MM.1S (cell line): ENCODE results near the gene CD46.
"Not testable (repeated sequence)": the region's sequence is repeated elsewhere in the genome, so short reads cannot be mapped to it uniquely, and the experiment has no call there.

Experiments
- DNase-seq: peaks from one replicate; pipeline ENCODE4 v3.0.0-alpha.2; 2015
- H2AFZ ChIP-seq: fragments of 300-600 bp; sonication (generic); 2 replicates; pipeline ENCODE4 v1.6.0; 2016; ENCODE audit warnings: antibody characterized with exemption, low read length
- H3F3A ChIP-seq: fragments of 300-600 bp; sonication (generic); 2 replicates; pipeline ENCODE4 v1.6.1; 2016; ENCODE audit warnings: mild to moderate bottlenecking, antibody characterized with exemption, low read length, moderate library complexity, mixed read lengths; ENCODE audit not compliant: insufficient read depth
- H3K27ac ChIP-seq: fragments of 300-600 bp; sonication (generic); 2 replicates; pipeline ENCODE4 v1.5.1; 2016; ENCODE audit warnings: mild to moderate bottlenecking, low read length
- H3K27me3 ChIP-seq: fragments of 300-600 bp; sonication (generic); replicated peaks from 2 replicates; pipeline ENCODE4 v1.6.0; 2016; ENCODE audit warnings: low read length; ENCODE audit not compliant: insufficient read depth
- H3K36me3 ChIP-seq: fragments of 300-600 bp; sonication (generic); replicated peaks from 2 replicates; pipeline ENCODE4 v1.6.1; 2016; ENCODE audit warnings: mild to moderate bottlenecking, low read length, mixed read lengths; ENCODE audit not compliant: insufficient read depth
- H3K4me1 ChIP-seq: fragments of 300-600 bp; sonication (generic); 2 replicates; pipeline ENCODE4 v1.6.1; 2016; ENCODE audit warnings: low read length, mixed read lengths
- H3K4me2 ChIP-seq: fragments of 300-600 bp; sonication (generic); 2 replicates; pipeline ENCODE4 v1.6.0; 2016; ENCODE audit warnings: low read depth, low read length
- H3K4me3 ChIP-seq: fragments of 300-600 bp; sonication (generic); 2 replicates; pipeline ENCODE4 v1.5.1; 2016; ENCODE audit warnings: low read length, mixed read lengths
- H3K79me2 ChIP-seq: fragments of 300-600 bp; sonication (generic); 2 replicates; pipeline ENCODE4 v1.6.1; 2016; ENCODE audit warnings: mixed run types, low read length, mixed read lengths
- H3K9ac ChIP-seq: fragments of 300-600 bp; sonication (generic); 2 replicates; pipeline ENCODE4 v1.6.1; 2016; ENCODE audit warnings: low read length, mixed read lengths
- H3K9me2 ChIP-seq: fragments of 300-600 bp; sonication (generic); replicated peaks from 2 replicates; pipeline ENCODE4 v1.6.1; 2016; ENCODE audit warnings: mild to moderate bottlenecking, low read length, mixed read lengths; ENCODE audit not compliant: insufficient read depth
- H3K9me3 ChIP-seq: fragments of 300-600 bp; sonication (generic); replicated peaks from 2 replicates; pipeline ENCODE4 v1.6.1; 2016; ENCODE audit warnings: mild to moderate bottlenecking, low read length, mixed read lengths; ENCODE audit not compliant: insufficient read depth
- H4K20me1 ChIP-seq: fragments of 300-600 bp; sonication (generic); 2 replicates; pipeline ENCODE4 v1.6.1; 2016; ENCODE audit warnings: mild to moderate bottlenecking, low read length, moderate library complexity, mixed read lengths; ENCODE audit not compliant: insufficient read depth
- EZH2 ChIP-seq: fragments of 300-600 bp; sonication (generic); optimal IDR thresholded peaks from 2 replicates; pipeline ENCODE3; 2017; ENCODE audit warnings: low read depth, mild to moderate bottlenecking, antibody characterized with exemption, low read length, mixed read lengths
- EZH2phosphoT487 ChIP-seq: fragments of 300-600 bp; sonication (generic); IDR thresholded peaks from 2 replicates; pipeline ENCODE4 v1.6.1; 2018; ENCODE audit warnings: antibody characterized with exemption, low read length
- TF ChIP-seq, protein P1 (sequence below): fragments of 300-600 bp; sonication (generic); IDR thresholded peaks from 2 replicates; pipeline ENCODE4 v1.5.1; 2016; ENCODE audit warnings: antibody characterized with exemption, low read length, mixed read lengths

Gene CD46

DNA sequence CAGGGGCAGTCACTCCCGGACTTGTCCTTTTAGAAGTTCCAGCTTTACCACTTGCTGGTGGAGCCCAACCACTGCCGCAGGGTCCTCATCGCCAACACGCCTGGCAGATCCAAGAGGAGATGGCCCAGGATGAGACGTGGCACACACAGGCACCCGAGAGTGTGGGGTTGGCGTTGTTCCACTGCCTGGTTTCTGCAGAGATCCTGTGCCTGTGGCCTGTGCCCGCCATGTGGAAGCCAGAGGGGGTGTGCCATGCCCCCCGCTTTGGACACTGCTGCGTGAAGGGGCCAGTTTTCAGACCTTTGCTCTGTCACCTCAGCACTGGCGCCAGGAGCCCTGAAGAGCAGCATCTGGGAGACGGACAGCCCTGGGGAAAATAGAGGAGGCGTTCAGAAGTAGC is 10.8 kb downstream of the CD46 start:
- Histone ChIP-seq H3K9me2 (no peaks in the 10 kb centered on the region), H2AFZ (no peak overlapping the region), H3K27ac (no peak overlapping the region), H3K79me2 (peaks cover 18% of the 10 kb centered on the region), H3K4me3 (no peak overlapping the region), H3K36me3 (peaks cover 48% of the 10 kb centered on the region), H3K9me3 (no peaks in the 10 kb centered on the region), H3K4me1 (no peaks in the 10 kb centered on the region), H3K9ac (no peak overlapping the region), H3F3A (no peaks in the 10 kb centered on the region), H3K27me3 (no peaks in the 10 kb centered on the region), H3K4me2 (no peak overlapping the region), H4K20me1 (no peaks in the 10 kb centered on the region)
- TF ChIP-seq EZH2phosphoT487 = no peak
- DNase-seq = no peak

DNA sequence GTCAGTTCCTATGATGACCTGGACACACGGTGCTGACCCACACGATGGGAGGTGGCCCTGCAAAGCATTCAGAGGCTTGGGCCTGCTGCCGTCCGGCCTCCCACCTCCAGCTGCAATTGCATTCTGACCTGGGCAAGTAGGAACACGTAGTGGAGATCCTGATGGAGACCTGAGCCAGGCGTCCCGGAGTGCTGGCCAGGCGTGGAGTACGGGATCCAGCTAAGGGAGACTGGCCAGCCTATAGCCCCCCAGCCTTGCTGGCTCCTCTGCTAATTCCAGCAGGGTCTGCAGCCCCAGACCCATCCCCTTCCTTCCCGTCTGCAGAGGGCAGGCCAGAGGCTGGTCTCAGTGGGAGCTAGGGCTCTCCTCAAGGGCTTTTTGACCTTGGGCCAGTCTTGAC is 11.2 kb downstream of the CD46 start:
- H4K20me1 ChIP-seq = no peaks in the 10 kb centered on the region
- DNase-seq = no peak
- no peaks in the 10 kb centered on the region for H3K4me1 ChIP-seq
- H3K4me3 ChIP-seq = no peak overlapping the region
- no peak overlapping the region for H3K27ac ChIP-seq
- no peaks in the 10 kb centered on the region for H3K9me2 ChIP-seq
- no peak overlapping the region for H3K9ac ChIP-seq
- H3F3A ChIP-seq = no peaks in the 10 kb centered on the region
- peaks cover 13% of the 10 kb centered on the region for H3K79me2 ChIP-seq
- TF ChIP-seq EZH2 = no peak
- TF ChIP-seq, protein P1, sequence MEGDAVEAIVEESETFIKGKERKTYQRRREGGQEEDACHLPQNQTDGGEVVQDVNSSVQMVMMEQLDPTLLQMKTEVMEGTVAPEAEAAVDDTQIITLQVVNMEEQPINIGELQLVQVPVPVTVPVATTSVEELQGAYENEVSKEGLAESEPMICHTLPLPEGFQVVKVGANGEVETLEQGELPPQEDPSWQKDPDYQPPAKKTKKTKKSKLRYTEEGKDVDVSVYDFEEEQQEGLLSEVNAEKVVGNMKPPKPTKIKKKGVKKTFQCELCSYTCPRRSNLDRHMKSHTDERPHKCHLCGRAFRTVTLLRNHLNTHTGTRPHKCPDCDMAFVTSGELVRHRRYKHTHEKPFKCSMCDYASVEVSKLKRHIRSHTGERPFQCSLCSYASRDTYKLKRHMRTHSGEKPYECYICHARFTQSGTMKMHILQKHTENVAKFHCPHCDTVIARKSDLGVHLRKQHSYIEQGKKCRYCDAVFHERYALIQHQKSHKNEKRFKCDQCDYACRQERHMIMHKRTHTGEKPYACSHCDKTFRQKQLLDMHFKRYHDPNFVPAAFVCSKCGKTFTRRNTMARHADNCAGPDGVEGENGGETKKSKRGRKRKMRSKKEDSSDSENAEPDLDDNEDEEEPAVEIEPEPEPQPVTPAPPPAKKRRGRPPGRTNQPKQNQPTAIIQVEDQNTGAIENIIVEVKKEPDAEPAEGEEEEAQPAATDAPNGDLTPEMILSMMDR = no peak
- no peak for TF ChIP-seq EZH2phosphoT487
- H3K9me3 ChIP-seq = no peaks in the 10 kb centered on the region
- no peak overlapping the region for H2AFZ ChIP-seq
- no peaks in the 10 kb centered on the region for H3K27me3 ChIP-seq
- H3K4me2 ChIP-seq = no peak overlapping the region
- H3K36me3 ChIP-seq = peaks cover 44% of the 10 kb centered on the region

- peaks cover 40% of the 10 kb centered on the region for H3K36me3 ChIP-seq
Observed at GRCh38 chr1:207763972-207764371, 12.1 kb downstream of the CD46 start.

GRCh38 chr1:207766569-207766968 is 14.7 kb downstream of the CD46 start:
- Histone ChIP-seq H3K9me3 (no peaks in the 10 kb centered on the region), H3K9ac (no peak overlapping the region), H3K36me3 (peaks cover 31% of the 10 kb centered on the region), H3K9me2 (no peaks in the 10 kb centered on the region), H3K4me3 (no peak overlapping the region), H2AFZ (no peak overlapping the region), H3K27ac (no peak overlapping the region), H4K20me1 (no peaks in the 10 kb centered on the region), H3F3A (no peaks in the 10 kb centered on the region), H3K4me2 (no peak overlapping the region), H3K79me2 (peaks cover 10% of the 10 kb centered on the region), H3K4me1 (no peaks in the 10 kb centered on the region), H3K27me3 (no peaks in the 10 kb centered on the region)
- no peak for TF ChIP-seq EZH2
- DNase-seq = no peak

More at GRCh38 chr1:207763972-207764371, 12.1 kb downstream of the CD46 start:
- Histone ChIP-seq H4K20me1 (no peaks in the 10 kb centered on the region), H3K9me3 (no peaks in the 10 kb centered on the region), H3K4me1 (no peaks in the 10 kb centered on the region), H3K27ac (no peak overlapping the region), H2AFZ (no peak overlapping the region), H3K4me3 (no peak overlapping the region), H3K9me2 (no peaks in the 10 kb centered on the region), H3K27me3 (no peaks in the 10 kb centered on the region), H3K79me2 (peaks cover 7% of the 10 kb centered on the region), H3K4me2 (no peak overlapping the region), H3F3A (no peaks in the 10 kb centered on the region), H3K9ac (no peak overlapping the region)
- DNase-seq = no peak
- TF ChIP-seq EZH2phosphoT487 = no peak
- TF ChIP-seq, protein P1 = no peak
- no peak for TF ChIP-seq EZH2

DNA sequence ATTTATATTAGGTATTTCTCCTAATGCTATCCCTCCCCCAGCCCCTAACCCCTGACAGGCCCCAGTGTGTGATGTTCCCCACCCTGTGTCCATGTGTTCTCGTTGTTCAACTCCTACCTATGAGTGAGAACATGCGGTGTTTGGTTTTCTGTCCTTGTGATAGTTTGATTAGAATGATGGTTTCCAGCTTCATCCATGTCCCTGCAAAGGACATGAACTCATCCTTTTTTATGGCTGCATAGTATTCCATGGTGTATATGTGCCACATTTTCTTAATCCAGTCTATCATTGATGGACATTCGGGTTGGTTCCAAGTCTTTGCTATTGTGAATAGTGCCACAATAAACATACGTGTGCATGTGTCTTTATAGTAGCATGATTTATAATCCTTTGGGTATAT is 18.7 kb downstream of the CD46 start:
- H2AFZ ChIP-seq, DNase-seq, H3K9me3 ChIP-seq, H3K4me2 ChIP-seq, H3K9ac ChIP-seq, H3K36me3 ChIP-seq, H3F3A ChIP-seq, H3K4me1 ChIP-seq, H3K27ac ChIP-seq, H3K4me3 ChIP-seq, H3K9me2 ChIP-seq, H3K27me3 ChIP-seq, H4K20me1 ChIP-seq: not testable (repeated sequence)
- H3K79me2 ChIP-seq = peaks cover 23% of the 10 kb centered on the region

- H3F3A ChIP-seq, H3K9ac ChIP-seq, H3K9me2 ChIP-seq, H3K36me3 ChIP-seq, DNase-seq, H2AFZ ChIP-seq, H3K4me2 ChIP-seq, H3K27ac ChIP-seq, H3K27me3 ChIP-seq, H4K20me1 ChIP-seq, H3K9me3 ChIP-seq, H3K4me3 ChIP-seq, H3K4me1 ChIP-seq: not testable (repeated sequence)
- peaks cover 63% of the 10 kb centered on the region for H3K79me2 ChIP-seq
Observed at GRCh38 chr1:207776045-207776444, 24.2 kb downstream of the CD46 start.
